H9 (cell line): ENCODE measurements around the gene FARP1. TPM values are rescaled to one million over a fixed set of nuclear protein-coding genes. Genes with fewer than 3 reads are reported as not detected.

ENCODE experiments used
- DNase-seq: peaks from one replicate; pipeline ENCODE4 v3.0.0-alpha.2; 2017
- H2AFZ ChIP-seq: one replicate; pipeline ENCODE4 v1.6.1; 2013; ENCODE audit warnings: mild to moderate bottlenecking, low read length, control low read depth, moderate library complexity
- H2AK5ac ChIP-seq: 2 replicates; pipeline ENCODE4 v1.6.1; 2013; ENCODE audit warnings: low read length, control low read depth, mixed read lengths; ENCODE audit not compliant: insufficient read length
- H2BK120ac ChIP-seq: one replicate; pipeline ENCODE4 v1.6.1; 2013; ENCODE audit warnings: low read depth, mild to moderate bottlenecking, low read length, control low read depth, inconsistent platforms; ENCODE audit not compliant: poor library complexity, severe bottlenecking
- H2BK12ac ChIP-seq: 2 replicates; pipeline ENCODE4 v1.6.1; 2013; ENCODE audit warnings: low read length, control low read depth, mixed read lengths, low read depth; ENCODE audit not compliant: insufficient read length
- H2BK15ac ChIP-seq: 2 replicates; pipeline ENCODE4 v1.6.1; 2013; ENCODE audit warnings: low read depth, low read length, control low read depth
- H2BK20ac ChIP-seq: one replicate; pipeline ENCODE4 v1.6.1; 2013; ENCODE audit warnings: low read depth, mild to moderate bottlenecking, low read length, control low read depth, inconsistent platforms; ENCODE audit not compliant: poor library complexity, severe bottlenecking
- H2BK5ac ChIP-seq: 2 replicates; pipeline ENCODE4 v1.6.1; 2013; ENCODE audit warnings: low read length, control low read depth, mixed read lengths; ENCODE audit not compliant: insufficient read length
- H3K14ac ChIP-seq: 2 replicates; pipeline ENCODE4 v1.6.1; 2013; ENCODE audit warnings: low read length, control low read depth; ENCODE audit not compliant: insufficient read depth
- H3K18ac ChIP-seq: 2 replicates; pipeline ENCODE4 v1.6.1; 2013; ENCODE audit warnings: low read depth, mild to moderate bottlenecking, mixed read lengths, low read length, control low read depth; ENCODE audit not compliant: insufficient read length
- H3K23ac ChIP-seq: 2 replicates; pipeline ENCODE4 v1.6.1; 2013; ENCODE audit warnings: low read length, control low read depth, mixed read lengths, low read depth; ENCODE audit not compliant: insufficient read length
- H3K23me2 ChIP-seq: 2 replicates; pipeline ENCODE4 v1.6.1; 2013; ENCODE audit warnings: low read depth, mild to moderate bottlenecking, mixed read lengths, low read length, control low read depth; ENCODE audit not compliant: insufficient read length, poor library complexity, severe bottlenecking
- H3K27ac ChIP-seq: 2 replicates; pipeline ENCODE4 v1.5.1; 2013; ENCODE audit warnings: low read length, control low read depth, mixed read lengths, low read depth; ENCODE audit not compliant: insufficient read length
- H3K27me3 ChIP-seq: 2 replicates; pipeline ENCODE4 v1.6.1; 2013; ENCODE audit warnings: low read length, control low read depth, inconsistent platforms; ENCODE audit not compliant: insufficient read depth
- H3K4ac ChIP-seq: 2 replicates; pipeline ENCODE4 v1.6.1; 2013; ENCODE audit warnings: low read depth, mild to moderate bottlenecking, control low read depth, inconsistent platforms, low read length, moderate library complexity
- H3K4me1 ChIP-seq: 2 replicates; pipeline ENCODE4 v1.6.1; 2013; ENCODE audit warnings: low read length, control low read depth, inconsistent platforms; ENCODE audit not compliant: insufficient read depth
- H3K4me2 ChIP-seq: 2 replicates; pipeline ENCODE4 v1.6.1; 2013; ENCODE audit warnings: low read length, control low read depth, mixed read lengths; ENCODE audit not compliant: insufficient read length, insufficient read depth
- H3K56ac ChIP-seq: 2 replicates; pipeline ENCODE4 v1.6.1; 2013; ENCODE audit warnings: low read depth, mild to moderate bottlenecking, mixed read lengths, low read length, control low read depth; ENCODE audit not compliant: insufficient read length
- H3K79me1 ChIP-seq: 2 replicates; pipeline ENCODE4 v1.6.1; 2013; ENCODE audit warnings: low read depth, mild to moderate bottlenecking, moderate library complexity, low read length, control low read depth, inconsistent platforms; ENCODE audit not compliant: insufficient read depth, poor library complexity, severe bottlenecking
- H3K79me2 ChIP-seq: 2 replicates; pipeline ENCODE4 v1.6.1; 2013; ENCODE audit warnings: low read length, control low read depth, inconsistent platforms; ENCODE audit not compliant: insufficient read depth
- H3K9ac ChIP-seq: 2 replicates; pipeline ENCODE4 v1.6.1; 2013; ENCODE audit warnings: low read length, control low read depth, mixed read lengths; ENCODE audit not compliant: insufficient read length; ENCODE audit errors: extremely low read depth
- H3K9me3 ChIP-seq: one replicate; pipeline ENCODE4 v1.6.1; 2013; ENCODE audit warnings: low read depth, low read length, inconsistent platforms; ENCODE audit not compliant: control insufficient read depth
- H3T11ph ChIP-seq: one replicate; pipeline ENCODE4 v1.6.1; 2013; ENCODE audit warnings: mild to moderate bottlenecking, low read length, control low read depth, inconsistent platforms
- H4K20me1 ChIP-seq: one replicate; pipeline ENCODE4 v1.6.1; 2013; ENCODE audit not compliant: control insufficient read depth, insufficient read length, insufficient read depth
- H4K5ac ChIP-seq: 2 replicates; pipeline ENCODE4 v1.6.1; 2013; ENCODE audit warnings: low read depth, mild to moderate bottlenecking, mixed read lengths, low read length, control low read depth; ENCODE audit not compliant: insufficient read length
- H4K8ac ChIP-seq: replicated peaks from 2 replicates; pipeline ENCODE4 v1.6.1; 2013; ENCODE audit warnings: low read length, control low read depth, mixed read lengths, low read depth; ENCODE audit not compliant: insufficient read length
- H4K91ac ChIP-seq: 2 replicates; pipeline ENCODE4 v1.6.1; 2013; ENCODE audit warnings: low read depth, mild to moderate bottlenecking, moderate library complexity, mixed read lengths, low read length, control low read depth; ENCODE audit not compliant: insufficient read length
- H3K27ac Mint-ChIP-seq, 3 experiments: 2 replicates in 2 of 3; 3 replicates in 1 of 3; pipeline ENCODE4 v1.8.0; 2020 to 2021; ENCODE audit warnings: mixed read lengths in 3 of 3, mild to moderate bottlenecking in 1 of 3, moderate library complexity in 1 of 3
- H3K27me3 Mint-ChIP-seq: 2 replicates; pipeline ENCODE4 v1.8.0; 2021; ENCODE audit warnings: low read depth, mild to moderate bottlenecking, moderate library complexity, mixed read lengths
- H3K36me3 Mint-ChIP-seq, 3 experiments: 2 replicates in 2 of 3; 3 replicates in 1 of 3; pipeline ENCODE4 v1.8.0; 2020 to 2021; ENCODE audit warnings: low read depth in 3 of 3, mixed read lengths in 3 of 3; ENCODE audit not compliant: insufficient read depth in 1 of 3
- H3K4me1 Mint-ChIP-seq, 2 experiments: 2 replicates each; pipeline ENCODE4 v1.8.0; 2020; ENCODE audit warnings: mixed read lengths in 2 of 2
- H3K4me3 Mint-ChIP-seq, 2 experiments: 2 replicates in 1 of 2; 3 replicates in 1 of 2; pipeline ENCODE4 v1.8.0; 2020 to 2021; ENCODE audit warnings: mild to moderate bottlenecking in 2 of 2, mixed read lengths in 2 of 2, moderate library complexity in 1 of 2
- H3K9me3 Mint-ChIP-seq, 2 experiments: 2 replicates in 1 of 2; 3 replicates in 1 of 2; pipeline ENCODE4 v1.8.0; 2020; ENCODE audit warnings: mild to moderate bottlenecking in 2 of 2, mixed read lengths in 2 of 2, moderate library complexity in 1 of 2
- CTCF ChIP-seq: fragments of 200-600 bp; sonication (generic); conservative IDR thresholded peaks from 3 replicates; pipeline ENCODE4 v1.8.0; 2021; ENCODE audit warnings: antibody characterized with exemption, mild to moderate bottlenecking
- WGBS: extraction: QIAGEN DNeasy Blood & Tissue Kit; methylation state at CpG from one replicate; pipeline ENCODE4 v1.1.7; 2013; ENCODE audit warnings: missing lambda C conversion rate, low lambda C conversion rate, mixed read lengths; ENCODE audit not compliant: insufficient read length; ENCODE audit errors: extremely low coverage; 5-methylcytosine and 5-hydroxymethylcytosine counted together
- total RNA-seq: library from RNA; stranded (reverse); gene quantifications from 2 replicates; pipeline ENCODE4 v1.2.1, GENCODE V29; 2021

FARP1 gene
- total RNA-seq, 1 experiment from 2014 or later, result 95.9 TPM

GRCh38 chr13:98147521-98147920 is 4.6 kb downstream of the FARP1 start:
- Histone ChIP-seq H3K79me2 (peaks cover 7% of the 10 kb centered on the region; the same call in 1 of the 2 replicates), H3K79me1 (no peaks in the 10 kb centered on the region), H3K4me1 (peaks cover 7% of the 10 kb centered on the region; the same call in 1 of the 2 replicates), H3K9ac (no peak overlapping the region), H3K4ac (no peak overlapping the region), H3K18ac (no peak overlapping the region), H3K56ac (no peak overlapping the region), H4K20me1 (no peaks in the 10 kb centered on the region), H3K27me3 (no peaks in the 10 kb centered on the region; the same call in 1 of the 2 replicates), H2BK12ac (no peak overlapping the region), H2BK15ac (no peak overlapping the region), H3K27ac (no peak overlapping the region), H4K91ac (no peak overlapping the region), H3K23ac (no peak overlapping the region), H2AK5ac (no peak overlapping the region), H3K4me2 (no peak overlapping the region), H3K9me3 (no peaks in the 10 kb centered on the region), H3K14ac (no peak overlapping the region), H4K8ac (no peak overlapping the region), H2AFZ (no peak overlapping the region), H4K5ac (no peak overlapping the region), H2BK20ac (no peak overlapping the region), H2BK5ac (no peak overlapping the region), H3T11ph (no peak overlapping the region), H3K23me2 (peaks cover 10% of the 10 kb centered on the region), H2BK120ac (no peak overlapping the region)
- Mint-ChIP-seq H3K36me3 (peaks cover 3 to 12% (median 4%) of the 10 kb centered on the region in 3 experiments; a peak in 5 of 7 replicates), H3K4me1 (peaks cover 34 to 37% of the 10 kb centered on the region in 2 experiments), H3K9me3 (no peaks in the 10 kb centered on the region), H3K27ac (no peak overlapping the region), H3K4me3 (no peak overlapping the region), H3K27me3 (peaks cover 3% of the 10 kb centered on the region)
- DNase-seq, result no peak
- TF ChIP-seq CTCF, result no peak; the same call in 2 of the 3 replicates
- no CpG with 5 or more reads among the region's 5 CpGs for WGBS
